GM06990 (cell line): ENCODE results near the gene GRAP2.
"Not testable (repeated sequence)": the region's sequence is repeated elsewhere in the genome, so short reads cannot be mapped to it uniquely, and the experiment has no call there.

Experiments used
- DNase-seq: peaks from one replicate; pipeline ENCODE4 v3.0.0-alpha.2; 2011; ENCODE audit not compliant: insufficient read length; ENCODE audit errors: extremely low read depth
- H3K27me3 ChIP-seq: replicated peaks from 2 replicates; pipeline ENCODE4 v1.6.0; 2011; ENCODE audit warnings: low read length; ENCODE audit not compliant: control insufficient read depth, insufficient read depth
- H3K36me3 ChIP-seq: 2 replicates; pipeline ENCODE4 v1.5.1; 2011; ENCODE audit warnings: low read length; ENCODE audit not compliant: control insufficient read depth, insufficient read depth
- H3K4me3 ChIP-seq: replicated peaks from 2 replicates; pipeline ENCODE4 v1.5.1; 2011; ENCODE audit warnings: low read depth, mild to moderate bottlenecking, control low read depth, low read length
- CTCF ChIP-seq: IDR thresholded peaks from 2 replicates; pipeline ENCODE4 v1.5.1; 2011; ENCODE audit warnings: low read length, control low read depth, mild to moderate bottlenecking, inconsistent platforms; ENCODE audit not compliant: insufficient read depth, poor library complexity, severe bottlenecking

Gene GRAP2

GRCh38 chr22:39943953-39944872 lies 43.3 kb downstream of the GRAP2 start:
- no peak for TF ChIP-seq CTCF
- no peak overlapping the region for H3K4me3 ChIP-seq
- H3K27me3 ChIP-seq: no peaks in the 10 kb centered on the region
- no peaks in the 10 kb centered on the region for H3K36me3 ChIP-seq
- DNase-seq: no peak

DNA sequence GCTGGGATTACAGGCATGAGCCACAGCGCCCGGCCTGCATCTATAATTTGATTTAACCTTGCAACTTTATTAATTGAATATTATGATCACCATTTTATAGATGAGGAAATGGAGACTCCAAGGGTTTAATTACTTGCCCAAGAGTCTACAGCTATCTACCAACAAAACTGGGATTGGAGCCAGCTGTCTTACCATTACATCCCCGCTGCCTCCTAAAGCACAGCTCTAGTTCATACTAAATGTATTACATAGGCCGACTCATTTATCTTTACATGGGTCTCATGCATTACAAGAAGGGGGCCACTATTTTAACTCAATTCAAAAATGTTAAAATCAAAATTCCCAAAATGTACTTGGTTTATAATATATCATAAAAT lies 45.2 kb downstream of the GRAP2 start:
- DNase-seq: no peak
- TF ChIP-seq CTCF: no peak
- no peaks in the 10 kb centered on the region for H3K36me3 ChIP-seq
- no peak overlapping the region for H3K4me3 ChIP-seq
- H3K27me3 ChIP-seq: no peaks in the 10 kb centered on the region

DNA sequence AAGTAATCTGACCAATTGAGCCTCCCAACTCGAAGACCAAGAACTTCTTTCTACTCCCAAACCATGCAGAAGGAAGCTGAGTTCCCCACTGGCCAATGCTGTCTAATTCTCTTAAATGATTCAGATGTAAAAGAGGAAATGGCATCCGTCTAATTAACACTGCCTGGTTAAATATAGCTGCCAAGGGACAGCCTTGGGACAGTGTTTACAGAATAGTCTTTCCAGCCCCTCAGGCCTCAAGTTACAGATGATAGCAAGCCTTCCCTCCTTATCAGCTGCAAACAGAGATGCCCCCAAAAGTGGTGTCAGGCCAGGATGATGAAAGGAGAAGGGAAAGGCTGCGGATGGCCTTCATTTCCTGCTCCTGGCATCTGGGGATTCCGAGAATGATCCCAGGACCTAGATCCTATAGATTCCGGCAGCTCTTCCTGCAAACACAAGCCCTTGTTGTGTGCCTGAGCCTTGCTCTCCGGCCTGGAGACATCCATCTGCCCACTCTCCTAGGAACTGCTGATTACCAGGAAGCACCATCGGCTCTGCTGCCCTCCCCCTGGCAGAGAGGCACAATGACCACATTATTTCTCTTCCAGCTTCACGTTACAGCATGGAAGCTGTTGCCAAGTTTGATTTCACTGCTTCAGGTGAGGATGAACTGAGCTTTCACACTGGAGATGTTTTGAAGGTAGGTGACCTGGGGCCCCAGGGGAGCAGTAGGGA lies 45.8 kb downstream of the GRAP2 start:
- DNase-seq: no peak
- H3K4me3 ChIP-seq: no peak overlapping the region
- no peaks in the 10 kb centered on the region for H3K36me3 ChIP-seq
- no peak for TF ChIP-seq CTCF
- H3K27me3 ChIP-seq: no peaks in the 10 kb centered on the region

DNA sequence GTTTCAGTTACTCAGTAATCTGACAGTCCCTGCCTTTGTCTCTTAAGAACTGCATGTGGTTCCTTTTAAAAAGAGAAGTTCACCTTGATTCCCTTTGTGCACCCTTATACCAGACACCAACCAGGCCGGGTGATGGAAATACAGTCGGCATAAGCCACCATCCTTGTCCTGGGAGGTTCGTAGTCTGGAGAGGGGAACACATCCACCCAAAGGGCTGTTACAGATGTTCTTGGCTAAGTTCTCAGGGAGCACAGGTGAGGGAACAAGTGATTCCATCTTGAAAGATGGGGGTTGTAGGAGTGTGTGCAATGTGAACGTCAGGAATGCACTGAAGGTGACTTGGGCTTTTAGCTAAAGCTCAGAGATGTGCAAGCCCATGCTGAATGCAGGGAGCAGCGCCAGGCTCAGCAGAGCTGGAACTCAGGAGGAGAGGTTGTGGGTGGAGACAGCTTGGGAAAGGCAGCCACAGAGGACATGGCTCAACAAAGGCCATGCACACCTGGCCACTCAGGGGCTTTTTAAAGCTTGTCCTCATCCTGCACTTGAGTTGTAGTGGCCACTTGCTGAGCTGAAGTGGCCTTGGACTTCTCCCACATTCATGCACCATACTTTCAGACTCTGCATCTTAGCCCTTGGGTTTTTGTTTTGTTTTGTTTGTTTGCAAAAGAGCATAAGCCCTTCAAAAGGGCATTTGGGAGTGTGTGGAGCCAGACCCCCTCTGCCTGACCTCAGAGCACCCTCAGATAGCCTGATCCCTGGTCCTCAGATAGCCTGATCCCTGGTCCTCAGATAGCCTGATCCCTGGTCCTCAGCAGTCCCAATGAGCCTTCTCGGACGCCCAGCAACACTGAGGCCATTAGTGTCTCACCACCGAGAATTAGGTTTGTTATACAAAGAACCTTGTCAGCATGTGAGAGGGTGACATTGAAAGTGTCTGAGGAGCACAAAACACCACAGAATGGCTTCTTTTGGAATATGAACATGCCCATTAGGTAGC lies 46.6 kb downstream of the GRAP2 start:
- Histone ChIP-seq H3K4me3 (no peak overlapping the region), H3K27me3 (no peaks in the 10 kb centered on the region), H3K36me3 (no peaks in the 10 kb centered on the region)
- TF ChIP-seq CTCF: no peak
- no peak for DNase-seq

- no peaks in the 10 kb centered on the region for H3K27me3 ChIP-seq
These were observed 49.3 kb downstream of the GRAP2 start for GRCh38 chr22:39949964-39950737.

GRCh38 chr22:39951603-39952293 lies 50.9 kb downstream of the GRAP2 start:
- not testable (repeated sequence) for H3K36me3 ChIP-seq, H3K27me3 ChIP-seq, DNase-seq, H3K4me3 ChIP-seq

More at GRCh38 chr22:39949964-39950737, 49.3 kb downstream of the GRAP2 start:
- H3K36me3 ChIP-seq: no peaks in the 10 kb centered on the region
- DNase-seq: no peak
- TF ChIP-seq CTCF: no peak
- H3K4me3 ChIP-seq: no peak overlapping the region
